OCI-LY1 (cell line): ENCODE data around the gene TMEM200A.

Experiments used
- H2AFZ ChIP-seq: fragments of 200-600 bp; sonication (generic), shearing (Covaris generic); 2 replicates; pipeline ENCODE4 v1.6.0; 2014; ENCODE audit warnings: antibody characterized with exemption, mild to moderate bottlenecking, low read length
- H3F3A ChIP-seq: fragments of 200-600 bp; sonication (generic), shearing (Covaris generic); 2 replicates; pipeline ENCODE4 v1.6.0; 2014; ENCODE audit warnings: mild to moderate bottlenecking, antibody characterized with exemption, low read length, moderate library complexity; ENCODE audit not compliant: insufficient read depth
- H3K27ac ChIP-seq: fragments of 200-600 bp; sonication (generic); 2 replicates; pipeline ENCODE4 v1.5.1; 2014; ENCODE audit warnings: low read length, mixed run types, mild to moderate bottlenecking, low read depth; ENCODE audit not compliant: poor library complexity, severe bottlenecking
- H3K27me3 ChIP-seq: fragments of 200-600 bp; sonication (generic); 2 replicates; pipeline ENCODE4 v1.6.0; 2014; ENCODE audit warnings: antibody characterized with exemption, mild to moderate bottlenecking, low read length, moderate library complexity; ENCODE audit not compliant: insufficient read depth
- H3K36me3 ChIP-seq: fragments of 200-600 bp; sonication (generic); 2 replicates; pipeline ENCODE4 v1.6.1; 2014; ENCODE audit warnings: mild to moderate bottlenecking, antibody characterized with exemption, low read length, moderate library complexity, mixed read lengths; ENCODE audit not compliant: insufficient read depth
- H3K4me1 ChIP-seq: fragments of 200-600 bp; sonication (generic); 2 replicates; pipeline ENCODE4 v1.5.1; 2014; ENCODE audit warnings: mild to moderate bottlenecking, low read length, moderate library complexity; ENCODE audit not compliant: insufficient read depth, severe bottlenecking
- H3K4me2 ChIP-seq: fragments of 200-600 bp; sonication (generic), shearing (Covaris generic); 2 replicates; pipeline ENCODE4 v1.6.1; 2014; ENCODE audit warnings: low read length
- H3K4me3 ChIP-seq: fragments of 200-600 bp; sonication (generic); 2 replicates; pipeline ENCODE4 v1.5.1; 2014; ENCODE audit warnings: low read length, low read depth, mild to moderate bottlenecking, mixed read lengths; ENCODE audit not compliant: poor library complexity, severe bottlenecking
- H3K79me2 ChIP-seq: fragments of 200-600 bp; shearing (Covaris generic); 2 replicates; pipeline ENCODE4 v1.6.1; 2016; ENCODE audit warnings: mixed run types, low read length, mixed read lengths; ENCODE audit not compliant: insufficient read depth
- H3K9ac ChIP-seq: fragments of 200-600 bp; sonication (generic), shearing (Covaris generic); 2 replicates; pipeline ENCODE4 v1.6.1; 2014; ENCODE audit warnings: mild to moderate bottlenecking, low read length, mixed read lengths
- H3K9me2 ChIP-seq: fragments of 200-600 bp; sonication (generic), shearing (Covaris generic); 2 replicates; pipeline ENCODE4 v1.6.1; 2014; ENCODE audit warnings: low read depth, mild to moderate bottlenecking, low read length, mixed read lengths
- H3K9me3 ChIP-seq: fragments of 200-600 bp; shearing (Covaris generic); 2 replicates; pipeline ENCODE4 v1.6.1; 2014; ENCODE audit warnings: low read length, mixed read lengths
- H4K20me1 ChIP-seq: fragments of 200-600 bp; sonication (generic), shearing (Covaris generic); 2 replicates; pipeline ENCODE4 v1.6.0; 2016; ENCODE audit warnings: mild to moderate bottlenecking, low read length; ENCODE audit not compliant: insufficient read depth
- CTCF ChIP-seq: fragments of 200-600 bp; sonication (generic), shearing (Covaris generic); IDR thresholded peaks from 2 replicates; pipeline ENCODE4 v1.5.1; 2017; ENCODE audit warnings: mild to moderate bottlenecking, antibody characterized with exemption, low read length, moderate library complexity, mixed read lengths
- EZH2 ChIP-seq: fragments of 200-600 bp; sonication (generic), shearing (Covaris generic); IDR thresholded peaks from 2 replicates; pipeline ENCODE4 v1.8.0; 2017; ENCODE audit warnings: borderline replicate concordance, mixed run types, mild to moderate bottlenecking, antibody characterized with exemption, low read length, moderate library complexity, mixed read lengths

TMEM200A gene

DNA sequence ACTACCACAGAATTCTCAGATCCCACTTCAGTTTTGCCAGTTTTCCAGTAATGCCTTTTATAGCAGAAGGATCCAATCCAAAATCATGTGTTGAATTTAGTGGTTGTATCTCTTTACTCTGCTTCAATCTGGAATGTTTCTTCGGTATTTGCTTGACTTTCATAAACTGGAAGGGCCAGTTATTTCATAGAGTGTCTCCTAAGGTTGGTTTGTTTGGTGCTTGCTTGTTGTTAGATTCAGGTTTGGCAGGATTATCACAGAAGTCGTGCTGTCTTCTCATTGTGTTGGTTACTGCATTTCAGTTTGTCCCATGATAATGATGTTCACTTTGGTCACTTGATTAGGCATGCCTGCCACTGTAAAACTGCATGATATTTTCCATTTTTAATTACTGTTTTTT is 45.7 kb downstream of the TMEM200A start:
- Histone ChIP-seq H3K9me2 (no peaks in the 10 kb centered on the region), H3K4me2 (no peak overlapping the region), H3K4me3 (no peak overlapping the region), H3K9ac (no peak overlapping the region), H2AFZ (no peak overlapping the region), H3K27ac (no peak overlapping the region), H3K27me3 (no peaks in the 10 kb centered on the region), H4K20me1 (no peaks in the 10 kb centered on the region), H3F3A (no peaks in the 10 kb centered on the region), H3K9me3 (no peaks in the 10 kb centered on the region), H3K79me2 (no peaks in the 10 kb centered on the region), H3K36me3 (no peaks in the 10 kb centered on the region), H3K4me1 (no peaks in the 10 kb centered on the region)
- TF ChIP-seq CTCF (no peak), EZH2 (no peak)

GRCh38 chr6:130412556-130413290 is 46.9 kb downstream of the TMEM200A start:
- Histone ChIP-seq H3F3A (no peaks in the 10 kb centered on the region), H3K36me3 (no peaks in the 10 kb centered on the region), H3K27me3 (no peaks in the 10 kb centered on the region), H4K20me1 (no peaks in the 10 kb centered on the region), H3K4me2 (no peak overlapping the region), H3K9me3 (no peaks in the 10 kb centered on the region), H3K9me2 (no peaks in the 10 kb centered on the region), H3K9ac (no peak overlapping the region), H3K27ac (no peak overlapping the region), H2AFZ (no peak overlapping the region), H3K79me2 (no peaks in the 10 kb centered on the region), H3K4me3 (no peak overlapping the region), H3K4me1 (no peaks in the 10 kb centered on the region)
- TF ChIP-seq EZH2 (no peak), CTCF (no peak)

GRCh38 chr6:130417951-130418350 is 52.1 kb downstream of the TMEM200A start:
- Histone ChIP-seq H3K27ac (no peak overlapping the region), H3K79me2 (no peaks in the 10 kb centered on the region), H3K9me2 (no peaks in the 10 kb centered on the region), H3K4me1 (no peaks in the 10 kb centered on the region), H3F3A (no peaks in the 10 kb centered on the region), H3K9ac (no peak overlapping the region), H3K4me3 (no peak overlapping the region), H4K20me1 (no peaks in the 10 kb centered on the region), H3K27me3 (no peaks in the 10 kb centered on the region), H3K9me3 (no peaks in the 10 kb centered on the region), H3K4me2 (no peak overlapping the region), H2AFZ (no peak overlapping the region), H3K36me3 (no peaks in the 10 kb centered on the region)
- TF ChIP-seq CTCF (no peak), EZH2 (no peak)
